ENCODE measurements around the gene UBL4B. TPM values are rescaled to one million over a fixed set of nuclear protein-coding genes. Genes with fewer than 3 reads are reported as not detected.
A peak's percentile ranks its signal among the peaks of the same experiment; 100 is the strongest.

Gene UBL4B
- total RNA-seq, 8 experiments from 2014 or later = 0.05 to 0.71 (median 0.25) TPM; not detected in 5

DNA sequence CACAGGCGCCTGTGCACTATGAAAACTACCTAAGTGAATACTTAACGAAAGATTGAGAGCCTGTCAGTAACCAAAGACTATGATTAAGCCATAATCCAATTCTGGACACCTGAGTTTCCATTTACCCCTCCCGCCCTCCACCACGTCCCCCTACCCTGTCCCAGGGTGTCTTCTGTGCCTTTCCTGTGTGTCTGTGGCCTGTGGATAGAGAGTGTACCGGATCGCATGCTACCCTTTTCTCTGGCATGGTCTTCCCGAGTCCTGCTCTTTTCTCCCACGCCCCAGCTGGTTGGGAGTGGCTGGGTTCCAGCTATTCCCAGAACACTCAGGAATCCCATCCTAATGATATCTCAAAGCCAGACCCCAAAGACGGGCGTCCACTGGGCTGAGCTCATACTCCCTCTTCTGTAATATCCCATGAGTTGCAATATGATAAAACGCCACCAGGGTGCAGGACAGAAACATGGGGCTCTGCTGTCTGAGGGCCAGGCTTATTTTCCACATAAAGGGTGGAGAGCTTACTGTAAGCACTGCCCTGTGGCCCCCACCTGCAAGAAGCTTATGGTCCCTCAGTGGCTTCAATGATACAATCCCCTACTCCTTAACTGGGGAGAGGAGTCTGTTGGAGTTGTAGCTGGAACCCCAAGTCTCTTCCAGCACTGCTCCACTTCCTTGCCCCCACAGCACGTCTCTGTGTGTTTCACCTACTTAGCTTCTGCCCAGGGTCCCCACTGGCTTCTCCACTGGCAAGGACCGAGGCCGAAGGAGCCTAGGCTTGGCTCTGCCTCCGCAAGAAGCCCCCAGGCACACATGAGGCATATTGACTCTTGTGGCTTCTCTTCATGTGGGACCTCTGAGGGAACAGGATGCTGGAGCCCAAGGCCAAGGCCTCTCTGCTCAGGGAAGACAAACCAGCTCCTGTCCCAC, 24.2 kb upstream of the UBL4B start:
- ATAC-seq (replicated peaks in 6 of 8) = peak; percentile 78 to 86 (median 83)
- in situ Hi-C loops (cut with MboI; ENCODE audit: low pct_unique_long_range_greater_than_20kb in 2 of 9, low sequenced_read_pairs in 9 of 9, unreplicated experiment in 9 of 9) = loop anchor here in 1 of 9 experiments (25.0 kb wide), 1 partner anchor 101 kb away; the partner anchor contains the start of gene AHCYL1
- H3K4me1 ChIP-seq (replicated peaks in 1 of 2) = peaks cover 0 to 12% of the 10 kb centered on the region in 2 donors
- no peak overlapping the region for H3K4me3 ChIP-seq
- WGBS, 10 experiments = 0 to 75% (median 20%) methylated on average over 1 to 8 of the region's 15 CpGs; no CpG with 5 or more reads in 5 of the 10 experiments
- H3K27ac ChIP-seq = no peak overlapping the region

DNA sequence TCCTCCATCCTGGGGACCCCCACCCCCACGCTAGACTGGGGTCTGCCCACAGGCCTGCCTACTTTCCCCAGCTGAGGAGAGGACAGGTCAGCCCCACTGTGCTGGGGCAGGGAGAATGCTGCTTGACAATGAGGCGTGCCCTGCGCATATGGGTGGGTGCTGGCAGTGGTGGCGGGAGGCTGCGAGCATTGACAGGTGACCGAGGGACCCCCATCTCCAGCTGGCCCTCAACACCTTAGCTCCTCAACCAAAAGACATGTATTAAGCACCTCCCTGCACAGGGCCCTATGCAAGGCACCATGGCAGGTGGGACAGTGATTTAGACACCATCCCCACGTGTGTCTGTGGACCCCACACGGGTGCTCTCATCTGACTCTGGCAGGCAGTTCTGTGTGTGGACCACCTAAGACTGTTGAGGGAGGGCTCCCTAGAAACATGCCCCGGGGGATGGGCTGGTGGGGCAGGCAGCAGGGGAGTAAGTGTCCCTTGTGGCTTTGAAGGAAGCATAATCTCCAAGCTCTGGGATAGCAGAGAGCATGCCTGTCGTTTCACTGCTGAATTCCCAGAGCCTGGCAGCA, 23.4 kb upstream of the UBL4B start:
- no peak for ATAC-seq (replicated peaks in 6 of 8)
- Histone ChIP-seq H3K27ac (no peak overlapping the region), H3K4me1 (replicated peaks in 1 of 2) (peaks cover 0 to 10% of the 10 kb centered on the region in 2 donors), H3K4me3 (no peak overlapping the region)
- 0 to 83% (median 57%) methylated on average over 1 to 7 of the region's 10 CpGs; no CpG with 5 or more reads in 5 of the 10 experiments for WGBS, 10 experiments
- in situ Hi-C loops (cut with MboI; ENCODE audit: low pct_unique_long_range_greater_than_20kb in 2 of 9, low sequenced_read_pairs in 9 of 9, unreplicated experiment in 9 of 9) = loop anchor here in 1 of 9 experiments (25.0 kb wide), 1 partner anchor 102 kb away; the partner anchor contains the start of gene AHCYL1

DNA sequence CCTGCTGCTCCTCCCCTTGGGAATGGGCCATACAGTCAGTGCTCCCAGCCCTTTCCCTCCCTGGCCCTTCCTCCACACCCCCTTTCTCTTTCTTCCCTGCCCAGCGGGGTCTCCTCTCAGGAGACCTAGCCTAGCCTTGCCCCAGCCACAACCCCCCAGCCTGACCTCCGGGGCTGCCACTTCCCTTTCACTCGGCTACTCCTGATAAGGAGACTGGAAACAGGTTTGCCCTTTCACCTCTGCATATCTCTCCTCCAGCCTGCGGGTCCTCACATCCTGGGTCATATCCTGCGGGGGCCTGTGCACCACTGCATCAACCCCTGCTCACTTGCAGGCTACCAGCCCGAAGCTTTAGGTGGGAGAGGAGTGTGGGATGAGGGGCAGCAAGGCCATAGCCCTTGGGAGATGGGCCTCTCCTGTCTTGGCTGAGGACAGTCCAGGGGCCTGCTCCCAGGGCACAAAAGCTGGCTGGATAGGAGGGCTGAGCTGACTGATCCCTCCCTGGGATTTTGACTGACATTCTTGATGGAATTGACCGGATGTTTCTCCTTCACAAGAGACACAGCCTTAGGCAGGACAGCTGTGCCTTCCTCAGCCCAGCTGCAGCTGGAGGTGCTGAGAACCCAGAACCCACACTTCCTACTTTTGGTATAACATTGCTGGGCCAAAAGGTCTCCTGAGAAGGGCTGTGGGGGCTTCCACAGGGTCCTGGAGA, 22.5 kb upstream of the UBL4B start:
- WGBS, 10 experiments = 40 to 68% (median 48%) methylated on average over 1 to 7 of the region's 7 CpGs; no CpG with 5 or more reads in 7 of the 10 experiments
- ATAC-seq (replicated peaks in 6 of 8) = peak in 1 of 8 experiments; percentile 11

DNA sequence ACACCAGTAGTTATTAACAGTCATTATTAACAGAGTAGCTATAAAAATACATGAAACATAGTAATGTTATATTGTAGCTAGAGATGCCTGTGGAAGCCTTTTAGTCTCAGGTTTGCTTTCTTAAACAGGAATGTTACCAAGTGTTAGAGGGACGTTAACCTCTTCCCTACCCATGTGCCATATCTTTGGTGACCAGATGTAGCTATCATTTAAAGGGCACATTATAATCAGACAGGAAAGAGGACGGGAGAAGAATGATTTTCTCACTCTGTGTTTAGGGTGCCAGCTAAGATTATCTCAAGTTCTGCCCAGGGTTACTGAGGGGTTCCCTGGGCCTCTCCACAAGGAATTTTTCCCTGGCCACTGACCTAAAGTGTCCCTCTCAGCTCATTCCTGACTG, 20.9 kb upstream of the UBL4B start:
- in situ Hi-C loops (cut with MboI; ENCODE audit: low pct_unique_long_range_greater_than_20kb in 2 of 9, low sequenced_read_pairs in 9 of 9, unreplicated experiment in 9 of 9) = loop anchor here in 1 of 9 experiments (25.0 kb wide), 1 partner anchor 104 kb away; the partner anchor contains the start of gene AHCYL1
- Histone ChIP-seq H3K4me1 (replicated peaks in 1 of 2) (no peaks in the 10 kb centered on the region), H3K27ac (no peak overlapping the region), H3K4me3 (no peak overlapping the region)
- ATAC-seq (replicated peaks in 6 of 8) = no peak
- whole genome bisulfite sequencing, 10 experiments = 0 to 83% (median 46%) methylated on average over 1 to 2 of the region's 2 CpGs

More for the DNA sequence above, 22.5 kb upstream of the UBL4B start:
- H3K4me3 ChIP-seq = no peak overlapping the region
- no peak overlapping the region for H3K27ac ChIP-seq
- in situ Hi-C loops (cut with MboI; ENCODE audit: low pct_unique_long_range_greater_than_20kb in 2 of 9, low sequenced_read_pairs in 9 of 9, unreplicated experiment in 9 of 9) = loop anchor here in 1 of 9 experiments (25.0 kb wide), 1 partner anchor 102 kb away; the partner anchor contains the start of gene AHCYL1
- H3K4me1 ChIP-seq (replicated peaks in 1 of 2) = peaks cover 0 to under 1% of the 10 kb centered on the region in 2 donors

DNA sequence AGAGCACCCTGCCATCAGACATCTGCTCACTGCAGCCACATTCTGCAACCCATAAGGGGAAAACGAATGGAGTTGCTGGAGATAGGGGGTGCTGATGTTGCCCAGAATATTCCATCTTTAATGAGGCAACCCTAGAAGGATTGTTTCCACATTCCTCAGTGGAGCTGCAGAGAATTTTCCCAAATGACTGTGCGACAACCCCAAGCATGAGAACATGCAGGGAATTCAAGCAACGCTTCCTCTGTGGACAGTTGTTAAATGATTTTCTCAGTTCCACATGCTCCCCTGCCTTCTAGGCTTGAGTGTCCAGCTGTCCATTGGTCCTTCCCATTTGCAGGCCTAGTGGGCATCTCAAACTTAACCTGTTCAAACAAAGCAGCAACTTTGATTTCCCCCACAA, 20.5 kb upstream of the UBL4B start:
- no peak overlapping the region for H3K27ac ChIP-seq
- no peak for ATAC-seq (replicated peaks in 6 of 8)
- H3K4me3 ChIP-seq = no peak overlapping the region
- no peaks in the 10 kb centered on the region for H3K4me1 ChIP-seq (replicated peaks in 1 of 2)
- WGBS, 10 experiments = 0 to 55% (median 40%) methylated on average over 1 to 3 of the region's 3 CpGs; no CpG with 5 or more reads in 4 of the 10 experiments
- in situ Hi-C loops (cut with MboI; ENCODE audit: low pct_unique_long_range_greater_than_20kb in 2 of 9, low sequenced_read_pairs in 9 of 9, unreplicated experiment in 9 of 9) = loop anchor here in 1 of 9 experiments (25.0 kb wide), 1 partner anchor 104 kb away; the partner anchor contains the start of gene AHCYL1

DNA sequence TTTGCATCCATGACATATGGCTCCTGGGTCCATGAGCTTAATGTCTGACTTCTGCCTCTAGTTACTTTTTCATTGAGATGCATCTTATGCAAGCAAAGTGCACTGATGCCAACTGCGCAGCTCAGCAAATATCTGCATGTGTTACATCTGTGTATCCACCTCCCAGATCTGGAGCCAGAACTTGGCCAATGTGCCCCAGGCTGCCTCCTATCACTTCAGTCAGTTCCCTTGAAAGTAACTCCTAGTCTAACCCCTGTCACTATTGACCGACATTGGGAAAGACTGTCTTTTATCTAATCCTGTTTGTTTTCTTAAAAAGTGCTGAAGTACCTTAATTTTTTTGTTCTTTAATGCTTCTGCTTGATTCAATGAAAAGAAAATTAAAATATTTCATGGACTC, 19.3 kb upstream of the UBL4B start:
- peak in 1 of 8 experiments; percentile 17 for ATAC-seq (replicated peaks in 6 of 8)
- Histone ChIP-seq H3K4me1 (replicated peaks in 1 of 2) (no peaks in the 10 kb centered on the region), H3K4me3 (no peak overlapping the region), H3K27ac (no peak overlapping the region)
- in situ Hi-C loops (cut with MboI; ENCODE audit: low pct_unique_long_range_greater_than_20kb in 2 of 9, low sequenced_read_pairs in 9 of 9, unreplicated experiment in 9 of 9) = loop anchor here in 1 of 9 experiments (25.0 kb wide), 1 partner anchor 106 kb away; the partner anchor contains the start of gene AHCYL1
- 50 to 100% (median 89%) methylated on average over 1 to 2 of the region's 2 CpGs; no CpG with 5 or more reads in 2 of the 10 experiments for WGBS, 10 experiments

DNA sequence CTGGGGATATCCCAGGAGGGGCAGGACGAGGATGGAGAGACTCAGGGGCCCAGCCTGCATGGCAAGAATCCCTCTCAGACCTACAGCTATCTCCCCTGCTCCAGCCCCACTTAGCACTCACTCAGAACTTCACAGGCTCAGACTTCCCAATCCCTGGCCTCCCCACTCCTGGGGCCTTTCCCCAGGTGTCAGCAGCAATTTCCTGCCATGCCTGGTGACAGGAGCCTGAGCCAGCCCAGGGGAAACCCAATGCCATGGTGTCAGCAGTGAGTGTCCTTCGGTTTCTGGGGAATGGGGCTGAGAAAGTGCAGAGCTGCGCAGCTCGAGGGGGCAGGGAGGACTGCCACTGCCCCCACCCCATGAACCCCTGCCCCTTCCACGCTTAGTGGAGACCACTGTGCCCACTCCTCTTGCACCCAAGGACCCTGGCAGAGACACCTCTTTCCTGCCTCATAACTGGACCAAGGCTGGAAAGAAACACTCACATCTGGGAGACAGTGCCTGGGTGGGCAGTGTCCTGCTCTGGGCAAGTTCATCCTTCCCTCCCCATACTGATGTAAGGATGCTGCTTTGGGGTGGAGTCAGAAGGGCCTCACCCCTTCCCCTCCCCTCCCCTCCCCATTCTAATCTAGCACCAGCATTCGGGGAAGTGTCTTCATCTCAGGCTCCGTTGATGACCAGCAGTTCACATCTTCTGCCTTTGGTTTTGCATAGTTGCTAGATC, 17.1 kb upstream of the UBL4B start:
- Histone ChIP-seq H3K4me3 (no peak overlapping the region), H3K4me1 (replicated peaks in 1 of 2) (no peaks in the 10 kb centered on the region), H3K27ac (no peak overlapping the region)
- 20 to 47% (median 38%) methylated on average over 1 to 4 of the region's 7 CpGs; no CpG with 5 or more reads in 7 of the 10 experiments for WGBS, 10 experiments
- in situ Hi-C loops (cut with MboI; ENCODE audit: low pct_unique_long_range_greater_than_20kb in 2 of 9, low sequenced_read_pairs in 9 of 9, unreplicated experiment in 9 of 9) = loop anchor here in 1 of 9 experiments (25.0 kb wide), 1 partner anchor 108 kb away; the partner anchor contains the start of gene AHCYL1
- peak in 1 of 8 experiments; percentile 19 for ATAC-seq (replicated peaks in 6 of 8)

DNA sequence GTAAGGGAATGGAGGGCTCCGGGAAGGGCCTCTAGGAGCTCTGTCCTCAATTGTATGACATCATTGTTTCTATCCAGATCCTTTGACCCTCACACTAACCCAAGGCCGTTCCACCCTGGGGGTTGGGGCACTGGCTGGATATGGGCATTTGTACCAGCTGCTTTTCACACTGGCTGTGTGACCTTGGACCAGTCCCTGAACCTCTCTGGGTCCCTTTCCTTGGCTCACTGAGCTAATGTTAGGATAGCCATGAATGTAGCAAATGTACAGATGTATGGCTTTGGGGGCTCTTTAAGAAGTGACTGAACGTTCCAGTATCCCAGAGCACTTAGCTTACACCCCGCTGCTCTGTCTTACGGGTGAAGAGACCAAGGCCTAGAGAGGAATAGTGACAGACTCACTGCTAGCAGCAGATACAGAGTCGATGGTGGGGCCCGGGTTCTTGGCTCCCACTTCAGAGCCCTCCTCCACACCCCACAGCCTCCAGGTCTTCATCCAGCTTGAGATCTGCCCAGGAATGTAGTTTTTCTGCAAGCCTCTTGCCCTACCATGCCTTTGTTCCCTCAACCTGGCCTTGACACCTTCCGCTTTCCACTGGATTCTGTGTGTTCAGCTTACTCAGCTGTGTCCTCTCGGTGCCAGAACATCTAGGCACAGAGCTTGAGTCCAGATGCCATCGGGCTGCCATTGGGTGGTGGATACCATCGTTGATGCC, 14.6 kb upstream of the UBL4B start:
- ATAC-seq (replicated peaks in 6 of 8) = no peak
- WGBS, 10 experiments = 24 to 90% (median 80%) methylated on average over 2 to 11 of the region's 11 CpGs; no CpG with 5 or more reads in 2 of the 10 experiments
- in situ Hi-C loops (cut with MboI; ENCODE audit: low pct_unique_long_range_greater_than_20kb in 2 of 9, low sequenced_read_pairs in 9 of 9, unreplicated experiment in 9 of 9) = loop anchor here in 1 of 9 experiments (25.0 kb wide), 1 partner anchor 110 kb away; the partner anchor contains the start of gene AHCYL1
- no peak overlapping the region for H3K4me3 ChIP-seq
- no peaks in the 10 kb centered on the region for H3K4me1 ChIP-seq (replicated peaks in 1 of 2)
- no peak overlapping the region for H3K27ac ChIP-seq

DNA sequence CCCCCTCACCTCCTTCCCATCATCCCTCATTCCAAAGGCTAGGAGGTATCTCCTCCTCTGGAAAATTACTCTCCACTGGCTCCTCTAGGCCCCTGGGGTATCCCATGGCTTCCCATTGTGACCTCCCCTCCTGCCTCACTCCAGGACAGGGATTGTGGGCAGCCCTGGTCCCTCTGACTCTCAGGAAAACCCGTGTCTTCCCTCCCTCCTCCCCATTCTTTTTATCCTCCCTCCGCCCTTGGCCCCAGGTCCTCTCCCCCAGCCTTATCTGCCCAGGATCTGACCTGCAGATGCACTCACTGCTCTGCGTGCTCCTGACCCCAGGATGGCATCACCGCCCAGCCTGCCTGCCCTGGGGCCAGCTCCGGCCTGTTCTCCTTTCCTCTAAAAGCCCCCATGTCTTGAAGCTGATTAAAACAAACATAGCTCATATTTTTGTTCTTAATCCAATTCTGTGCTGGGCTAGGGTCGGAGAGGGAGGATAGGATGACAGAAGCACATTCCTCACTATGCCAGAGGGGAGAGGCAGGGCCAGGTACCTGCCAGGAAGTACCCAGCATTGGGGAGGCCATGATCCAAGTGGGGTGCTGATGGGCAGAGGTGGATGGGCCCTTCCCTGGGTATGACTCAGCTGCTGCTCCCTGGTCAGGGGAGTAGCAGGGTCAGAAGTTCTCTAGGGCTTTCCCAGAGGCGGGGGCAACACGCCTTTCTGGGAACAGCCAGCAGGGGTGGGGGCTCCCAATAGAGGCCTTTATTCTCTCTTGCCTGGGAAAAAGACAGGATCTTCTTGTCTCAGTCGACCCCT, 13.8 kb upstream of the UBL4B start:
- H3K4me3 ChIP-seq = no peak overlapping the region
- ATAC-seq (replicated peaks in 6 of 8) = peak; percentile 31 to 81 (median 50)
- 0 to 77% (median 48%) methylated on average over 1 to 4 of the region's 9 CpGs; no CpG with 5 or more reads in 5 of the 10 experiments for WGBS, 10 experiments
- H3K4me1 ChIP-seq (replicated peaks in 1 of 2) = no peaks in the 10 kb centered on the region
- in situ Hi-C loops (cut with MboI; ENCODE audit: low pct_unique_long_range_greater_than_20kb in 2 of 9, low sequenced_read_pairs in 9 of 9, unreplicated experiment in 9 of 9) = loop anchor here in 1 of 9 experiments (25.0 kb wide), 1 partner anchor 111 kb away; the partner anchor contains the start of gene AHCYL1
- no peak overlapping the region for H3K27ac ChIP-seq

DNA sequence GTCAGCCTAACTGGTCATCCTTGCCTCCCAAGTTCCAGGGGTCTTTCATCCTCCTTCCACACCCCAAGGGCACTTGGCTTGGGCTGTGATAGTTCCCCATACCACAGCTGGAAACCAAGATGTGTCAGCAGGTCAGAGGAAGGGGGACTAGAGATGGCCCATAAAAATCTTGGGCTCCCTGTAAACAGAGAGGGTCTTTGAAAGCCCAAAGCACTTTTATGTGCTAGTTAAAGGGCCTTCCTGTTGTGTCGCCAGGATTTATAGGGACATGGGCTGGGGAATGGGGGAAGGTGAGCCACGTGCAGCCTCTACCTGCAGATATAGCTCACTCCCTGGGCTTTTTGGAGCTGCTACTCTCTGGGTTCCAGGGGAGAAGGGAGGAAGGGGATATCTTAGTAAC, 11.9 kb upstream of the UBL4B start:
- 61 to 100% methylated on average over 1 to 2 of the region's 2 CpGs; no CpG with 5 or more reads in 8 of the 10 experiments for WGBS, 10 experiments

DNA sequence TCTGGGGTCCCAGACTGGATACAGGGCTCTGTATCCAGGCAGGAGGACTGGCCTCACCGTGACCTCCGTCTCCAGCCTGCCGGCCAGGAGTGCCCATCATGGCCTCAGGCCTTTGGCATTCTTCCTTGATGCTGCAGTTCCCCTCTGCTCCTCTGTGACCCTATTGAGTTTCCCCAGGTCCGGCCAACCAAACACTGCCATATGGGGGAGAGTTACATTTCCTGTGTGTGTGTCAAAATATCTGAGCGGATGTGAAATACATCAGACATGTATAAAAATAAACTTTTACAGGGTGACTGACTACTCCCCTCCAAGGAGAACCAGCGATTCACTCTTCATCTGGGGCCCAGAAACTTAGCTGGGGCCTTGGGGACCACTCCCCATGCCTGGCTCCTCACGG, 10.2 kb upstream of the UBL4B start:
- Histone ChIP-seq H3K4me3 (no peak overlapping the region), H3K27ac (no peak overlapping the region), H3K4me1 (replicated peaks in 1 of 2) (peaks cover 0 to 2% of the 10 kb centered on the region in 2 donors)
- no peak for ATAC-seq (replicated peaks in 6 of 8)
- 0 to 75% (median 48%) methylated on average over 1 to 4 of the region's 7 CpGs; no CpG with 5 or more reads in 2 of the 10 experiments for WGBS, 10 experiments
- in situ Hi-C loops (cut with MboI; ENCODE audit: low pct_unique_long_range_greater_than_20kb in 2 of 9, low sequenced_read_pairs in 9 of 9, unreplicated experiment in 9 of 9) = no loop called here

More for the DNA sequence above, 11.9 kb upstream of the UBL4B start:
- H3K27ac ChIP-seq = no peak overlapping the region
- H3K4me3 ChIP-seq = no peak overlapping the region
- ATAC-seq (replicated peaks in 6 of 8) = no peak
- no peaks in the 10 kb centered on the region for H3K4me1 ChIP-seq (replicated peaks in 1 of 2)
- in situ Hi-C loops (cut with MboI; ENCODE audit: low pct_unique_long_range_greater_than_20kb in 2 of 9, low sequenced_read_pairs in 9 of 9, unreplicated experiment in 9 of 9) = no loop called here
